Activated T-helper 1 cell treated with anti-CD3 and anti-CD28 coated beads, Interleukin-12 subunit alpha, Interleukin-12 subunit beta, Interleukin-2, Interleukin-4 antibody, amounts not matched to agents 30 ng/mL and 10 ng/mL and 1 ng/mL, durations not matched to agents 14 hours and 24 hours and 36 hours (primary cell): ENCODE data around the gene PRSS53. TPM values are rescaled to one million over a fixed set of nuclear protein-coding genes. Genes with fewer than 3 reads are reported as not detected.

Source experiments
- DNase-seq: peaks from one replicate; pipeline ENCODE4 v3.0.0; 2021; ENCODE audit warnings: low spot score
- H3K27ac Mint-ChIP-seq: one replicate; pipeline ENCODE4 v1.8.0; 2021; ENCODE audit warnings: mild to moderate bottlenecking, mixed read lengths
- H3K27me3 Mint-ChIP-seq: one replicate; pipeline ENCODE4 v1.8.0; 2022; ENCODE audit warnings: mild to moderate bottlenecking, moderate library complexity, mixed read lengths; ENCODE audit not compliant: insufficient read depth
- H3K36me3 Mint-ChIP-seq: one replicate; pipeline ENCODE4 v1.8.0; 2021; ENCODE audit warnings: low read depth, mixed read lengths
- H3K4me1 Mint-ChIP-seq: one replicate; pipeline ENCODE4 v1.8.0; 2021; ENCODE audit warnings: low read depth, mixed read lengths
- H3K4me3 Mint-ChIP-seq: one replicate; pipeline ENCODE4 v1.8.0; 2021; ENCODE audit warnings: mild to moderate bottlenecking, moderate library complexity, mixed read lengths
- H3K9me3 Mint-ChIP-seq: one replicate; pipeline ENCODE4 v1.8.0; 2021; ENCODE audit warnings: mixed read lengths
- intact Hi-C: fragments of 100-400 bp; cut with micrococcal nuclease; formaldehyde crosslinking; loops from one replicate; pipeline ENCODE4 v1.15.1; 2024
- total RNA-seq: library from RNA; stranded (reverse); gene quantifications from 2 replicates; pipeline ENCODE4 v1.2.3, GENCODE V29; 2022

The PRSS53 gene
- total RNA-seq, 1 donor from 2014 or later, result 3.1 TPM

DNA sequence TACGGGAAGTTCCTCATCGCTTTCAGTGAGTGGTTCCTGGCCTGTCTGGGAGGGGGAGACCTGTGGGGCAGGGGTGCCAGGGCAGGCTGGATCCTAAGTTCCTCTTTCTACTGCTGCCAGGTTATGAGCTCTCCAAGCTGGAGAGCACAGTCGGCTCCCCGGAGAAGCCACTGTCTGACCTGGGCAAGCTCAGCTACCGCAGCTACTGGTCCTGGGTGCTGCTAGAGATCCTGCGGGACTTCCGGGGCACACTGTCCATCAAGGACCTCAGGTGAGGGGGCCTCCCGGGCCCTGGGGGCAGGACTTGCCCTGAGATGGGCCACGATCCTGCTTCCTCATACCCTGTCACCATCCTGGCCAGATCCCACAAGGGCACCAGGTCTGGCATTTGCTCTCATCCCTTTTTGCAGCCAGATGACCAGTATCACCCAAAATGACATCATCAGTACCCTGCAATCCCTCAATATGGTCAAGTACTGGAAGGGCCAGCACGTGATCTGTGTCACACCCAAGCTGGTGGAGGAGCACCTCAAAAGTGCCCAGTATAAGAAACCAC is 41.7 kb upstream of the PRSS53 start:
- intact Hi-C loops, result no loop called here
- Mint-ChIP-seq H3K27ac (no peak overlapping the region), H3K4me3 (no peak overlapping the region), H3K27me3 (no peaks in the 10 kb centered on the region), H3K4me1 (peaks cover 5% of the 10 kb centered on the region), H3K36me3 (peaks cover 30% of the 10 kb centered on the region), H3K9me3 (no peaks in the 10 kb centered on the region)
- DNase-seq, result no peak

DNA sequence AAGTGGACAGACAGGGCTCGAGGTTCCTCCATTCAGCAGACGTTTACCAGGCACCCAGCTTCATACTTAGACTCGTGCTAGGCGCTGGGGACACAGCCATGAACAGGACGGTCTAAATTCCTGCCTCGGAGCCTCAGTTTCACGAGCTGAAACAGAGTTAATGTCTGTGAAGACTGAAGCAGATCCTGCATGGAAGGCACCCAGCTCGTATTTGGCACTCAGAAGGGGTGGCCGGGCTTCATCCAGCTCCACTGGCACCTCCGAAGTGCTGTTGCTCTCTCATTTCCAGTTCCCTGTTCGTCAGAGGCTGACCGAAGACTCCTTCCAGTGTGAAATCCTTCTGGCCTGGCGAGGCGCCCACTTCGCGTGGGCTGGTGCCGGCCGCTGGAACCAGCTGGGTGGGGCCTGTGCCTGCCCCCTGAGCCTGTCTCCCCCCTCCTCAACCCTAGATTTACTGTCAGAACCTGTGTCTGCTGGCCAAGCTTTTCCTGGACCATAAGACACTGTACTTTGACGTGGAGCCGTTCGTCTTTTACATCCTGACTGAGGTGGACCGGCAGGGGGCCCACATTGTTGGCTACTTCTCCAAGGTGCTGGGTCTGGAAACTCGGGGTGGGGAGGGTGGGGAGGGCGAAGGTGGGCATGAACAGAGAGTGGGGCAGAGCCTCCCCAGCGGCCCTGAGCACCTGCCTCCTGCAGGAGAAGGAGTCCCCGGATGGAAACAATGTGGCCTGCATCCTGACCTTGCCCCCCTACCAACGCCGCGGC is 41.0 kb upstream of the PRSS53 start:
- Mint-ChIP-seq H3K36me3 (peaks cover 30% of the 10 kb centered on the region), H3K4me3 (no peak overlapping the region), H3K9me3 (no peaks in the 10 kb centered on the region), H3K27ac (no peak overlapping the region), H3K4me1 (peaks cover 5% of the 10 kb centered on the region), H3K27me3 (no peaks in the 10 kb centered on the region)
- intact Hi-C loops, result no loop called here
- no peak for DNase-seq

GRCh38 chr16:31128711-31129567 is 40.2 kb upstream of the PRSS53 start:
- no peak for DNase-seq
- Mint-ChIP-seq H3K36me3 (peaks cover 30% of the 10 kb centered on the region), H3K27ac (peak overlapping the region; percentile 76), H3K4me1 (peaks cover 5% of the 10 kb centered on the region), H3K4me3 (no peak overlapping the region), H3K27me3 (no peaks in the 10 kb centered on the region), H3K9me3 (no peaks in the 10 kb centered on the region)
- intact Hi-C loops, result no loop called here

- no peaks in the 10 kb centered on the region for H3K9me3 Mint-ChIP-seq
- peaks cover 5% of the 10 kb centered on the region for H3K4me1 Mint-ChIP-seq
- DNase-seq, result no peak
- peaks cover 23% of the 10 kb centered on the region for H3K36me3 Mint-ChIP-seq
- intact Hi-C loops, result no loop called here
- H3K27me3 Mint-ChIP-seq, result no peaks in the 10 kb centered on the region
- H3K4me3 Mint-ChIP-seq, result no peak overlapping the region
- H3K27ac Mint-ChIP-seq, result no peak overlapping the region
Measured at GRCh38 chr16:31127182-31127581, 38.4 kb upstream of the PRSS53 start.

GRCh38 chr16:31125844-31126243 is 37.1 kb upstream of the PRSS53 start:
- DNase-seq, result no peak
- Mint-ChIP-seq H3K4me3 (no peak overlapping the region), H3K9me3 (no peaks in the 10 kb centered on the region), H3K36me3 (peaks cover 30% of the 10 kb centered on the region), H3K27ac (peak overlapping the region; percentile 43), H3K27me3 (no peaks in the 10 kb centered on the region), H3K4me1 (peaks cover 5% of the 10 kb centered on the region)
- intact Hi-C loops, result no loop called here

GRCh38 chr16:31120129-31120528 is 31.4 kb upstream of the PRSS53 start:
- Mint-ChIP-seq H3K27me3 (no peaks in the 10 kb centered on the region), H3K27ac (no peak overlapping the region), H3K36me3 (peaks cover 22% of the 10 kb centered on the region), H3K4me1 (peaks cover 13% of the 10 kb centered on the region), H3K9me3 (no peaks in the 10 kb centered on the region), H3K4me3 (no peak overlapping the region)
- intact Hi-C loops, result no loop called here
- no peak for DNase-seq

DNA sequence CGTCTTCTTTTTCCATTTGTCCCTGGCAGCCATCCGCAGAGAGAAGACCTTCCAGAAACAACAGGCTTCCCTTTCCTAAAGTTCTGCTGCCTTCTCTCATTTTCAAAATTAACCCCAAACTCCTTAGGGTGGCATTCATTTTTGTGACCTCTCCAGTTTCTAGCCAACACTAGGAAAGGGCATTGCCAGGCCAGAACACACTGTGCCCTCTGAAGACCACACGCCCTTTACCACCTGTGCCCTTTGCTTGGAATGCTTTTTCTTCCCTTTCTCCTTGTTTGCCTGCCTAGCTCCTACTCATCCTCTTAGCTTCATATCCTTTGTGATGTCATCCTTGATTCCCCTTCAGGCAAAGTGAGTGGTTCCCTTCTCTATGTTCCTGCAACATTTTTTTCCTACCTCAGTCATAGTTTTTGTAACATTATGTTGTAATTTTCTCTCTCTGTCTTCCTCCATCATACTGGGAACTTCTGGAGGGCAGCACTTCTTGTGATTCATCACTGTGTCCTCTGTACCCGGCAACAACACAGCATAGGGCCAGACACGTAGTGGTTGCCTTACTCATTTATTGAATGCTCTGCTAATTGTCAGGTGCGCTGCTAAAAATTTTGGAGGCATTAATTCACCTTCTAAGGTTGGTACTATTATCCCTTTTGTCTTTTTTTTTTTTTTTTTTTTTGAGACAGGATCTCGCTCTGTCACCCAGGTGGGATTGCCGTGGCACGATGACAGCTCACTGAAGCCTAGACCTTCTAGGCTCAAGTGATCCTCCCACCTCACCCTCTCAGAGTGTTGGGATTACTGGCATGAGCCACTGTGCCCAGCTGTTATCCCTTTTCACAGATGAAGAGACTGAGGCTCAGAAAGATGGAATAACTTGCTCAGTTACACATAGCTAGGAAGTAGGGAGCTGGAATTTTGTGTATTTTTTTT is 29.7 kb upstream of the PRSS53 start:
- no peak for DNase-seq
- peaks cover 23% of the 10 kb centered on the region for H3K36me3 Mint-ChIP-seq
- intact Hi-C loops, result loop anchor here (5.0 kb wide), 2 partner anchors 121 to 324 kb away; partner anchors contain the start of gene ZNF843
- peak overlapping the region; percentile 84 for H3K4me3 Mint-ChIP-seq
- no peaks in the 10 kb centered on the region for H3K27me3 Mint-ChIP-seq
- peaks cover 18% of the 10 kb centered on the region for H3K4me1 Mint-ChIP-seq
- H3K9me3 Mint-ChIP-seq, result no peaks in the 10 kb centered on the region
- H3K27ac Mint-ChIP-seq, result peak overlapping the region; percentile 92

DNA sequence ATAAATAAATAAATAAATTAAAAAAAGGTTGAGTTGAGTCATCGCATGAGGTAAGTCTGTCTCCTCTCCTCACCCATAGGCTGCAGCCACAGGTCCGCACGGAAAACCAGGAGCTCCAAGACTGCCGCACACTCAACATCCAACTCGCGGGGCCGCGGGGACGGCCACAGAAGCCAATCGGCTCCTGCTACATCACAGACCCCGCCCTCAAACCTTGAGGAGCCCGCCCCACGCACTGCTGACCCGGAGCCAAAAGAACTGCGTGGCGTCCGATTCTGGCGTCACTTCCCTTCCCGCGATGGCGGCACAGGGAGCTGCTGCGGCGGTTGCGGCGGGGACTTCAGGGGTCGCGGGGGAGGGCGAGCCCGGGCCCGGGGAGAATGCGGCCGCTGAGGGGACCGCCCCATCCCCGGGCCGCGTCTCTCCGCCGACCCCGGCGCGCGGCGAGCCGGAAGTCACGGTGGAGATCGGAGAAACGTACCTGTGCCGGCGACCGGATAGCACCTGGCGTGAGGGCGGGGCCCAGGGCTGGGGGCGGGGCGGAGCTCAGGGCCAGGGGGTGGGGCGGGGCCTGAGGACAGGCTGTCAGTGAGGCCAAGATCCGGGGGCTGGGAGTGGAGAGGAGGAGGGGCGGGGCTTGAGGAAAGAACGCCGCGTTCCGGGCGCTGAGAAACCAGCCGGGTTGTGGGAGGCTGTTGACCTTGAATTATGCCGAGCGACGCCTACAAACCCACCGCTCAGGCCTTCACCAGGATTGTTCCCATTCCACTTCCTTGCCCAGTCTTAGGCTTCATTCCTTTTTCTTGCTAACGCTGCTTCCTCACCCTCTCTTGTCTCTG is 28.9 kb upstream of the PRSS53 start, which contains the start of gene KAT8:
Gene KAT8, plus strand, starts transcription at position 281 of the 839 bp plus-strand sequence. Its CDS starts 18 bp downstream, at position 299.
- peak; percentile 95 for DNase-seq
- peak within 1 kb of the TSS; percentile 88 for H3K4me3 Mint-ChIP-seq
- intact Hi-C loops, result loop anchor here (1.0 to 5.0 kb wide), 10 partner anchors 23 to 342 kb away; partner anchors contain the start of genes ARMC5, FUS, SETD1A and STX4
- no peaks in the 10 kb centered on the region for H3K9me3 Mint-ChIP-seq
- peak within 1 kb of the TSS; percentile 92 for H3K27ac Mint-ChIP-seq
- H3K4me1 Mint-ChIP-seq, result peaks cover 19% of the 10 kb centered on the region
- peaks cover 24% of the 10 kb centered on the region for H3K36me3 Mint-ChIP-seq
- H3K27me3 Mint-ChIP-seq, result no peaks in the 10 kb centered on the region

- peaks cover 26% of the 10 kb centered on the region for H3K4me1 Mint-ChIP-seq
- no peaks in the 10 kb centered on the region for H3K27me3 Mint-ChIP-seq
- no peaks in the 10 kb centered on the region for H3K9me3 Mint-ChIP-seq
- H3K27ac Mint-ChIP-seq, result no peak overlapping the region
- H3K36me3 Mint-ChIP-seq, result peaks cover 25% of the 10 kb centered on the region
- H3K4me3 Mint-ChIP-seq, result no peak overlapping the region
- intact Hi-C loops, result no loop called here
- DNase-seq, result no peak
Measured at GRCh38 chr16:31114468-31114867, 25.7 kb upstream of the PRSS53 start.

DNA sequence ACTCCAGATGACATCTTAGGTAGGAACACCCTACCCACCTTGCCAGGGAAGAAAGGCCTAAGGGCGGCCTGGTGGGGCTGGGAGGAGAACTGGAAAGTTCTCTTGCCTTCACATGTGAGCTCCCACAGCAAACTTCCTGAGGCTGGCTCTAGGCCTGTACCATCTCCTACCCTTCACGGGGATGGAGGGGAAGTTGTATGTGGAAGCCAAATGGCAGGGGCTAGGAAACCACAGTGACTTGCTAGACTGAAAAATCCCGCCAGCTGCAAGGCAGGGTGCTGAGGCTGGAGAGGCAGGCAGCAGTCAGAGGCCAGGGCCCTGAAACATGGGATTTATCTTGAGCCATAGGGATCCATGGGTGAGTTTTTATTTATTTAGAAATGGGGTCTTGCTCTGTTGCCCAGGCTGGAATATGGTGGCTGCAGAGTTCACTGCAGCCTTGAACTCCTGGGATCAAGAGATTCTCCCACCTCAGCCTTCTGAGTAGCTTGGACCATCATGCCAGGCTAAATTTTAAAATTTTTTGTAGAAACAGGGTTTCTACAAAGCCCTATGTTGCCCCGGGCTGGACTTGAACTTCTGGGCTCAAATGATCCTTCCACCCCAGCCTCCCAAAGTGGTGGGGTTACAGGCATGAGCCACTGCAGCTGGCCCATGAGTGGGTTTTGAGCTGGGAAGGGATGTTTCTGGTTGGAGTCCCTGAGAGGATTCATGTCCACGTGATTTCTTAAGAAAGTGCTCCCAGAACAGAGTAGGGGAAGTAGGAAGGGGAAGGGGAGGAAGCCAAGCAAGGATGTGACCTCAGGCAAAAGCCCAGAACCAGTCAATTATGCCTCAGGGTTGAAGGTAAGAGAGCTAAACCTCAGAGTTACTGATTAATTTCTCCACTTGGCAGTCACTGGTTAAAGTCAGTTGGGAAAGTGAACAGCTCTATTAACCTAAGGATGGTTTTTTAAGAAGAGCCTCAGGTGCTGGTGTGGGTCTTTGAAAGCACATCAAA is 24.7 kb upstream of the PRSS53 start:
- Mint-ChIP-seq H3K4me1 (peaks cover 21% of the 10 kb centered on the region), H3K4me3 (peak overlapping the region; percentile 19), H3K9me3 (no peaks in the 10 kb centered on the region), H3K27ac (peak overlapping the region; percentile 57), H3K36me3 (peaks cover 23% of the 10 kb centered on the region), H3K27me3 (no peaks in the 10 kb centered on the region)
- DNase-seq, result no peak
- intact Hi-C loops, result no loop called here

- H3K27me3 Mint-ChIP-seq, result no peaks in the 10 kb centered on the region
- peaks cover 23% of the 10 kb centered on the region for H3K36me3 Mint-ChIP-seq
- no peak for DNase-seq
- intact Hi-C loops, result no loop called here
- peaks cover 20% of the 10 kb centered on the region for H3K4me1 Mint-ChIP-seq
- no peak overlapping the region for H3K4me3 Mint-ChIP-seq
- H3K9me3 Mint-ChIP-seq, result no peaks in the 10 kb centered on the region
- H3K27ac Mint-ChIP-seq, result no peak overlapping the region
Measured at GRCh38 chr16:31112711-31113110, 24.0 kb upstream of the PRSS53 start.
